Hepatocyte (in vitro differentiated cells): ENCODE measurements around the gene PARD3B. TPM values are rescaled to one million over a fixed set of nuclear protein-coding genes. Genes with fewer than 3 reads are reported as not detected.

Source experiments
- DNase-seq: peaks from one replicate; pipeline ENCODE4 v3.0.0-alpha.2; 2016; ENCODE audit warnings: low spot score
- H2AFZ ChIP-seq: fragments of 200-600 bp; sonication (generic); 2 replicates; pipeline ENCODE4 v1.6.0; 2016; ENCODE audit warnings: antibody characterized with exemption, mild to moderate bottlenecking
- H3K27ac ChIP-seq: fragments of 200-600 bp; sonication (generic); 2 replicates; pipeline ENCODE4 v1.5.1; 2016; ENCODE audit warnings: mild to moderate bottlenecking
- H3K27me3 ChIP-seq: fragments of 200-600 bp; sonication (generic); 2 replicates; pipeline ENCODE4 v1.6.1; 2016
- H3K36me3 ChIP-seq: fragments of 200-600 bp; sonication (generic); replicated peaks from 2 replicates; pipeline ENCODE4 v1.5.1; 2016; ENCODE audit warnings: low read depth; ENCODE audit not compliant: insufficient read depth
- H3K4me1 ChIP-seq: fragments of 200-600 bp; sonication (generic); 2 replicates; pipeline ENCODE4 v1.5.1; 2016; ENCODE audit warnings: mild to moderate bottlenecking, moderate library complexity; ENCODE audit not compliant: insufficient read depth
- H3K4me2 ChIP-seq: fragments of 200-600 bp; sonication (generic); 2 replicates; pipeline ENCODE4 v1.6.0; 2016
- H3K4me3 ChIP-seq: fragments of 200-600 bp; sonication (generic); 2 replicates; pipeline ENCODE4 v1.5.1; 2016; ENCODE audit warnings: mild to moderate bottlenecking
- H3K79me2 ChIP-seq: fragments of 200-600 bp; sonication (generic); 2 replicates; pipeline ENCODE4 v1.6.0; 2017; ENCODE audit warnings: mild to moderate bottlenecking
- H3K9me2 ChIP-seq: fragments of 200-600 bp; sonication (generic); replicated peaks from 2 replicates; pipeline ENCODE4 v1.6.0; 2017; ENCODE audit warnings: mild to moderate bottlenecking; ENCODE audit not compliant: insufficient read depth
- H3K9me3 ChIP-seq: fragments of 200-600 bp; sonication (generic); 2 replicates; pipeline ENCODE4 v1.5.1; 2016; ENCODE audit warnings: low read depth, mild to moderate bottlenecking
- H4K20me1 ChIP-seq: fragments of 200-600 bp; sonication (generic); 2 replicates; pipeline ENCODE4 v1.6.0; 2016; ENCODE audit warnings: mild to moderate bottlenecking; ENCODE audit not compliant: insufficient read depth, poor library complexity, severe bottlenecking
- EZH2 ChIP-seq: fragments of 200-600 bp; sonication (generic); IDR thresholded peaks from 2 replicates; pipeline ENCODE4 v1.6.1; 2016; ENCODE audit warnings: antibody characterized with exemption, mild to moderate bottlenecking, borderline replicate concordance
- EZH2phosphoT487 ChIP-seq: fragments of 200-600 bp; sonication (generic); IDR thresholded peaks from one replicate; pipeline ENCODE4 v1.6.1; 2018; ENCODE audit warnings: antibody characterized with exemption, mild to moderate bottlenecking, low read depth, moderate library complexity; ENCODE audit not compliant: unreplicated experiment, severe bottlenecking
- WGBS: methylation state at CpG from one replicate; pipeline ENCODE4 v1.1.6; 2016; ENCODE audit warnings: low lambda C conversion rate; ENCODE audit errors: missing lambda C conversion rate; 5-methylcytosine and 5-hydroxymethylcytosine counted together
- polyA plus RNA-seq: library from polyadenylated mRNA; unstranded; fragments of >200 nt; fragmentation: Nextera tagmentation; extraction: Ambion mirVana; gene quantifications from 2 replicates; pipeline ENCODE4 v1.2.1, GENCODE V29; 2016
- total RNA-seq: library from RNA; depleted of rRNA; stranded (reverse); fragments of >200 nt; gene quantifications from 2 replicates; pipeline ENCODE4 v1.2.3, GENCODE V29; 2014
- TF ChIP-seq, protein P1 (sequence below): fragments of 200-600 bp; sonication (generic); IDR thresholded peaks from 2 replicates; pipeline ENCODE4 v1.5.1; 2016; ENCODE audit warnings: antibody characterized with exemption, mild to moderate bottlenecking; ENCODE audit not compliant: poor library complexity

Gene PARD3B
- total and polyA plus RNA-seq, 2 experiments from 2014 or later, result 11.5 to 21.7 TPM

DNA sequence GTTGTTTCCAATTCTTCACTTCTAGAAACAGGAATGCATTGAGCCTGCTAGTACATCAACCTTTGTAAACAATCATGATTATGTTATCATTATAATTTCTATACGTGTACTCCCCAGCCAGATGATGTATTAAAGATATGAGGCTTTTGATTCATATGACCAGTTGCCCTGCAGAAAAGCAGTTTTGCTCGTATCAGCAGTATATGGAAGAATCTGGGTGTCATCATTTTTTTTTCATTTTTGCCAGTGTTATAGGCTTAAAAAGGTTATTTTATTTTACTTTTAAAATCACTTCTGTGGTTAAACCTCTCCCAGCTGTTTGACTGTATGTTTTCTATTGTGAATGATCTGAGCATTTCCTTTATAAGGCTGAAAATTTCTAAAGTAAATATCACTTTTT is 665.2 kb downstream of the PARD3B start:
- no peak overlapping the region for H3K4me2 ChIP-seq
- H3K27ac ChIP-seq, result no peak overlapping the region
- H3K27me3 ChIP-seq, result no peaks in the 10 kb centered on the region
- no peaks in the 10 kb centered on the region for H3K4me1 ChIP-seq
- no peak for DNase-seq
- H3K36me3 ChIP-seq, result no peaks in the 10 kb centered on the region
- H3K79me2 ChIP-seq, result no peaks in the 10 kb centered on the region
- no peaks in the 10 kb centered on the region for H3K9me2 ChIP-seq
- 74% methylated on average over 2 of the region's 2 CpGs for WGBS
- no peaks in the 10 kb centered on the region for H3K9me3 ChIP-seq
- no peak overlapping the region for H3K4me3 ChIP-seq
- TF ChIP-seq EZH2 (no peak), EZH2phosphoT487 (no peak)
- H2AFZ ChIP-seq, result no peak overlapping the region
- H4K20me1 ChIP-seq, result no peaks in the 10 kb centered on the region

DNA sequence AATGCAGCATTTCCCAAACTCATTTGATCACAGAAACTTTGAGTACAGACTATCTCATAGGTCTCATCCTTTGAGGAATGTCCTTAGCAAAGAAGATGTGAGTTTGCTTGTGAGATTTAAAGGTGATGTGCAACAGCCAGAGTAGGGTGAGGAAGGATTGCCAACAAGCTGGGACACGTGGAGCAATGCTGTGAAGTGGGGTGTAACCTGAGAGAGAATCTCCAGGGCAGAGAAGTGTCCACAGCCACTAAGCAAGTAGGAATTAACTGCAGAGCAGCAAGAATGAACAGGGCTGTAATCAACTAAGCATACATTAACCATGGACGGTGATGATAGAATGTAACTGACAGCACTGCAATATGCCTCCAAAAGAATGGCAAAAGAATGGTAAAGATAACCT is 667.1 kb downstream of the PARD3B start:
- TF ChIP-seq EZH2phosphoT487 (no peak), EZH2 (no peak)
- TF ChIP-seq, protein P1, sequence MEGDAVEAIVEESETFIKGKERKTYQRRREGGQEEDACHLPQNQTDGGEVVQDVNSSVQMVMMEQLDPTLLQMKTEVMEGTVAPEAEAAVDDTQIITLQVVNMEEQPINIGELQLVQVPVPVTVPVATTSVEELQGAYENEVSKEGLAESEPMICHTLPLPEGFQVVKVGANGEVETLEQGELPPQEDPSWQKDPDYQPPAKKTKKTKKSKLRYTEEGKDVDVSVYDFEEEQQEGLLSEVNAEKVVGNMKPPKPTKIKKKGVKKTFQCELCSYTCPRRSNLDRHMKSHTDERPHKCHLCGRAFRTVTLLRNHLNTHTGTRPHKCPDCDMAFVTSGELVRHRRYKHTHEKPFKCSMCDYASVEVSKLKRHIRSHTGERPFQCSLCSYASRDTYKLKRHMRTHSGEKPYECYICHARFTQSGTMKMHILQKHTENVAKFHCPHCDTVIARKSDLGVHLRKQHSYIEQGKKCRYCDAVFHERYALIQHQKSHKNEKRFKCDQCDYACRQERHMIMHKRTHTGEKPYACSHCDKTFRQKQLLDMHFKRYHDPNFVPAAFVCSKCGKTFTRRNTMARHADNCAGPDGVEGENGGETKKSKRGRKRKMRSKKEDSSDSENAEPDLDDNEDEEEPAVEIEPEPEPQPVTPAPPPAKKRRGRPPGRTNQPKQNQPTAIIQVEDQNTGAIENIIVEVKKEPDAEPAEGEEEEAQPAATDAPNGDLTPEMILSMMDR, result no peak
- WGBS, result 38% methylated on average over 2 of the region's 2 CpGs
- Histone ChIP-seq H3K4me3 (no peak overlapping the region), H3K9me2 (no peaks in the 10 kb centered on the region), H3K36me3 (no peaks in the 10 kb centered on the region), H3K27ac (no peak overlapping the region), H3K27me3 (no peaks in the 10 kb centered on the region), H2AFZ (no peak overlapping the region), H4K20me1 (no peaks in the 10 kb centered on the region), H3K4me2 (no peak overlapping the region), H3K4me1 (no peaks in the 10 kb centered on the region), H3K9me3 (no peaks in the 10 kb centered on the region), H3K79me2 (no peaks in the 10 kb centered on the region)
- no peak for DNase-seq

DNA sequence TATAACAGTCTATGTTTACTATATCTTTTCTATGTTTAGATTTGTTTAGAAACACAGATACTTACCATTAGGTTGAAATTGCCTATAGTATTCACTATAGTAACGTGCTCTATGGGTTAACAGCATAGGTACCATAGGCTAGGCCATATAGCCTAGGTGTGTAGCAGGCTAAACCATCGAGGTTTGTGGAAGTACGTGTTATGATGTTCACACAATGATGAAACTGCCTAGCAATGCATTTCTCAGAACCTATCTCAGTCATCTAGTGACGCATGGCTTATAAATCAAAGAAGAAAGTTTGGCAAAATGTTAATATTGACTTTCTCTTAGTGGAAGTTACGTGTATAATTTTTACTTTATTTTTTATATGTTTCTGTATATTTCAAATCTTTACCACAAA is 670.8 kb downstream of the PARD3B start:
- no peak overlapping the region for H2AFZ ChIP-seq
- TF ChIP-seq EZH2phosphoT487, result no peak
- TF ChIP-seq EZH2, result no peak
- TF ChIP-seq, protein P1, result no peak
- peak overlapping the region; percentile 14 for H3K27ac ChIP-seq
- no peaks in the 10 kb centered on the region for H3K36me3 ChIP-seq
- H3K9me2 ChIP-seq, result no peaks in the 10 kb centered on the region
- no peaks in the 10 kb centered on the region for H4K20me1 ChIP-seq
- no peaks in the 10 kb centered on the region for H3K4me1 ChIP-seq
- H3K79me2 ChIP-seq, result no peaks in the 10 kb centered on the region
- H3K9me3 ChIP-seq, result no peaks in the 10 kb centered on the region
- 65% methylated on average over 5 of the region's 5 CpGs for WGBS
- no peak overlapping the region for H3K4me3 ChIP-seq
- H3K27me3 ChIP-seq, result no peaks in the 10 kb centered on the region
- DNase-seq, result no peak
- no peak overlapping the region for H3K4me2 ChIP-seq

DNA sequence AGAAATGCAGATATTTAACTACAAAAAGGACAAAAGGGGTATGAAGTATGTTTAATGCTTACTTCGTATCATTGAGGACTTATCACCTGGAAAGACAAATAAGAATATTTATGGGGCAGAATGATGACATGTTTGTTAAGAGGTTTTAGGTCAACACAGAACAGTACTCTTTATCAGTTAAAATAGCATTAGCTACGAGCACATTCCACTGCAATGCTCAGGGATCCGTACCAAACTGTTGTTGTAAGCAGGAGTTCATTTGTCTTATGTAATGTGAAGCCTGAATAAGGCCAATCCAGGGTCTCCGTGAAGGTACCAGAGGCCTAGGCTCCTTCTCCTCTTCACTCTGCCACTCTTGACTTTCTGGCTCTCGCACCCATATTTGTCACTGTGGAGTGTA is 671.3 kb downstream of the PARD3B start:
- Histone ChIP-seq H3K79me2 (no peaks in the 10 kb centered on the region), H3K27me3 (no peaks in the 10 kb centered on the region), H3K27ac (peak overlapping the region; percentile 59), H4K20me1 (no peaks in the 10 kb centered on the region), H3K36me3 (no peaks in the 10 kb centered on the region), H3K9me2 (no peaks in the 10 kb centered on the region), H2AFZ (no peak overlapping the region), H3K4me2 (no peak overlapping the region), H3K9me3 (no peaks in the 10 kb centered on the region), H3K4me1 (no peaks in the 10 kb centered on the region), H3K4me3 (no peak overlapping the region)
- peak; percentile 10 for DNase-seq
- TF ChIP-seq, protein P1, result no peak
- TF ChIP-seq EZH2 (no peak), EZH2phosphoT487 (no peak)
- 35% methylated on average over 5 of the region's 5 CpGs for WGBS
